IgD-negative memory B cell (primary cell): ENCODE results near the gene ZDHHC9. TPM values are rescaled to one million over a fixed set of nuclear protein-coding genes. Genes with fewer than 3 reads are reported as not detected.

Source experiments
- H3K27ac Mint-ChIP-seq, 3 donors: one replicate each; pipeline ENCODE4 v1.8.0; 2020 to 2022; ENCODE audit warnings: mild to moderate bottlenecking in 3 of 3, mixed read lengths in 3 of 3, moderate library complexity in 1 of 3
- H3K27me3 Mint-ChIP-seq: one replicate; pipeline ENCODE4 v1.8.0; 2021; ENCODE audit warnings: mixed read lengths
- H3K36me3 Mint-ChIP-seq: one replicate; pipeline ENCODE4 v1.8.0; 2020; ENCODE audit warnings: mild to moderate bottlenecking, mixed read lengths
- H3K4me1 Mint-ChIP-seq, 3 donors: one replicate each; pipeline ENCODE4 v1.8.0; 2020 to 2022; ENCODE audit warnings: mixed read lengths in 3 of 3, mild to moderate bottlenecking in 1 of 3
- H3K4me3 Mint-ChIP-seq, 4 donors: one replicate each; pipeline ENCODE4 v1.8.0; 2020 to 2022; ENCODE audit warnings: mild to moderate bottlenecking in 4 of 4, mixed read lengths in 4 of 4, moderate library complexity in 3 of 4
- H3K9me3 Mint-ChIP-seq, 3 donors: one replicate each; pipeline ENCODE4 v1.8.0; 2020 to 2021; ENCODE audit warnings: mixed read lengths in 3 of 3, mild to moderate bottlenecking in 1 of 3
- polyA plus RNA-seq: library from polyadenylated mRNA; unstranded; fragments of 300-500 nt; fragmentation: Illumina TruSeq; gene quantifications from one replicate; pipeline ENCODE4 v1.2.3, GENCODE V29; 2021

The ZDHHC9 gene
- polyA plus RNA-seq, 1 donor from 2014 or later, result 4.8 TPM

DNA sequence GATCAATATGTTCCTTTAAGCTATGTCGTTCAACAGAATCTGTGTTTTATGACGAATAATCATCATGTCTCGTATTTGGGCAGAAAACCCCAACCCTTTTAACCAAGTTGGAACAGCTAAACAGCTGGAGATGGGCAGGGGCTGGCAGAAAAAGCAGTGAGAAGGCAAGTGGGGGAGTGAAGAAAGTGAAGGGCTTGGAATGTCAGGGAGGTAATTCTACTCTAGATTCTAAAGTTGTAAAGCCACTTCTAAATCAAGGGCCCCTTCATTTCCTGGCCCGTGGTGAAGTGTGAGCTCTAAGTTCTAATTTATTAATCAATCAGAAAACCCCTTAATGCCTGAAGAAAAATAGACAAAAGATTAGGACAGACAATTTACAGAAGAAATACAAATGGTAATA lies 43.5 kb downstream of the ZDHHC9 start:
- Mint-ChIP-seq H3K27me3 (no peaks in the 10 kb centered on the region), H3K36me3 (peaks cover 7% of the 10 kb centered on the region), H3K4me1 (peaks cover 5% of the 10 kb centered on the region in 3 donors), H3K4me3 (no peak overlapping the region), H3K27ac (no peak overlapping the region), H3K9me3 (no peaks in the 10 kb centered on the region)

DNA sequence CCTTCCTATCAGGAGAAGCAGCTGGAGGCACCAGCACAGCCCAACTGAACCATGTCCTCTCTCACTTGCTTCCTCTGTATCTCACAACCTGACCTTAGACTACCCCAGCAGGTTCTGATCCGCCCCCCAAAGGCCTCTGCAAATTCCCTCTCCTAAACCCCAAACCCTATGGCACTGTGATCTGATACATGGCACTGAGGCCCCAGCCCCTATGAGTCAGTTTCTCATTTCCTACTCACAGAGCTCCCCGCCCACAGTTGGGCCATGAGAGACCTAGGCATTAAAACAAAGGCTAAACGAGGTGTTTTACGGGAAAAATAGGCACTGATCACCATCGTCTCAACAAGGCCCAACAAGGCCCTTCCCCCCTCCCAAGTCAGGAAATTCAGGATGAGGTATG lies 44.8 kb downstream of the ZDHHC9 start:
- peaks cover 7% of the 10 kb centered on the region for H3K36me3 Mint-ChIP-seq
- H3K27ac Mint-ChIP-seq, result peak overlapping the region in 1 of 3 donors; percentile 90
- H3K4me3 Mint-ChIP-seq, result no peak overlapping the region
- no peaks in the 10 kb centered on the region for H3K27me3 Mint-ChIP-seq
- H3K4me1 Mint-ChIP-seq, result peaks cover 0 to 5% (median 5%) of the 10 kb centered on the region in 3 donors
- H3K9me3 Mint-ChIP-seq, result no peaks in the 10 kb centered on the region

DNA sequence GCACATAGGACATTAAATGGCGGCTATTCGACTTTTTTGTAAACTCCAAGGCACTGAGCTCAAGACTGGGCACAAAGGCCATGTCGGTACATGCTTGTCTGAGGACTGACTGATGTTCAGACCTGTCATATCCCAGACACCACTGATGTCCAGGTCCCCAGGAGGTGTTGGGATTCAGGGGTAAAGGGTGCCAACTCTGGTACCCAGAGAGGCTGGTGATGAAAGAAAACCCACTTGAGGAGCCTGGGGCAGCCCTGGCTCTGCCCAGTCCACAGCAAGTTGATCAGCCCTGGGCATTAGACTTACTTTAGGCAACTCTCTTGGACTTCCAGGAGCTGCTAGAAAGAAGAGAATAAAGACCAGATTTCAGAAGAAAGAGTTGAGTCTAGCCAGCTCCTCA lies 45.2 kb downstream of the ZDHHC9 start:
- Mint-ChIP-seq H3K9me3 (no peaks in the 10 kb centered on the region), H3K36me3 (peaks cover 7% of the 10 kb centered on the region)

DNA sequence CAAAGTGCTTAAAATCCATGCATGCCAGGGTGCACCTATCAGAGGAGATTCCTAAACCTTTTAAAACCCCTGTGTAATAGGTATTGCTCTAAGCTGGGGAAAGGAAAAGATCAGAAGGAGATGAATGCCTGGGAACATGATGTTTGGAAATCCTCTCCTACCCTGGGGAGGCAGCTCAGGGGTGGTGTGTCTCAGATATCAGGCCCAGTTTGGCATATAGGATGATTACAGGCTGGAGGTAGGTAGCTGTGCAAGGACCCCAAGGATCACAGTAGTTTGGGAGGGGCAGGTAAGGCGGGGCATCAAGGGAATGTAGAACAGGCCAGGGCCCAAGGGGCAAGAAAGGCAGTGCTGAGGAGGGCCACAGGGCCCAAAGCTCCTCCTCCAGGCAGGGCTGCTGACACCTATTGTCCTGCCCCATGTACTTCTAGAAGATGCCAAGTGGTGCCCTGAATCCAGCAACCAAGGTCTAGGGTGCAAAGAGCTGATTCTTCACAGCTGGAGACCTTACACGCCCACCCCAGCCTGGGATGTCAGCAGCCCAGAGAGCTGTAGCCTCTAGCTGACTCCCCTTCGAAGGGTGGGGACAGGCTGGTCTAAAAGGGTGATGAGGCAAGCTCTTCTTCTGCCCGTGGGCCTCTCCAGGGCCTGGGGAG lies 46.3 kb downstream of the ZDHHC9 start:
- no peaks in the 10 kb centered on the region for H3K27me3 Mint-ChIP-seq
- H3K4me3 Mint-ChIP-seq, result no peak overlapping the region
- H3K36me3 Mint-ChIP-seq, result peaks cover 10% of the 10 kb centered on the region
- H3K4me1 Mint-ChIP-seq, result peaks cover 0 to 5% (median 2%) of the 10 kb centered on the region in 3 donors
- H3K27ac Mint-ChIP-seq, result peak overlapping the region in 1 of 3 donors; percentile 1
- H3K9me3 Mint-ChIP-seq, result no peaks in the 10 kb centered on the region

More for the DNA sequence above, 45.2 kb downstream of the ZDHHC9 start:
- H3K27me3 Mint-ChIP-seq, result no peaks in the 10 kb centered on the region
- H3K27ac Mint-ChIP-seq, result peak overlapping the region in 2 of 3 donors; percentile 10 to 90
- H3K4me3 Mint-ChIP-seq, result no peak overlapping the region
- H3K4me1 Mint-ChIP-seq, result peaks cover 0 to 5% (median 2%) of the 10 kb centered on the region in 3 donors

DNA sequence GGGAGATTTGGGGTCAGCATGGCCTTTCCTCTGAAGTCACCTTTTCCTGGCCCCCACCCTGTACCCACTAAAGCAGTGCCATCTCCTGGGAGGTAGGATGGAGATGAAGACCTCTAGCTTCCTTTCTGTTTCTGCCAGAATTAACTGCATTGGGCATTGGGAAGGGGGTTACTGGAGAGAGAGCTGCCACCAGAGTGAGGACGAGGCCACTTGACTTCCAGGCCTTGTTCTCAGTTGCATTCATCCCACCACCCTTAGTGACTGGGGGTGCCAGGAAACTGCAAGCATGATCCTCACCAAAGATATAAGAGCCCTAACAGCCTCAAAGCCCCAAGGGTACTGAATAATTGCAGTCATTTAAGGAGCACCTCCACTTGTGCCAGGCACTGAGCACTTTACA lies 48.1 kb downstream of the ZDHHC9 start:
- peak overlapping the region; percentile 50 to 69 (median 53) for H3K27ac Mint-ChIP-seq
- peaks cover 10% of the 10 kb centered on the region for H3K36me3 Mint-ChIP-seq
- H3K27me3 Mint-ChIP-seq, result no peaks in the 10 kb centered on the region
- H3K4me1 Mint-ChIP-seq, result peaks cover 0 to 5% (median 2%) of the 10 kb centered on the region in 3 donors
- H3K4me3 Mint-ChIP-seq, result no peak overlapping the region
- H3K9me3 Mint-ChIP-seq, result no peaks in the 10 kb centered on the region

DNA sequence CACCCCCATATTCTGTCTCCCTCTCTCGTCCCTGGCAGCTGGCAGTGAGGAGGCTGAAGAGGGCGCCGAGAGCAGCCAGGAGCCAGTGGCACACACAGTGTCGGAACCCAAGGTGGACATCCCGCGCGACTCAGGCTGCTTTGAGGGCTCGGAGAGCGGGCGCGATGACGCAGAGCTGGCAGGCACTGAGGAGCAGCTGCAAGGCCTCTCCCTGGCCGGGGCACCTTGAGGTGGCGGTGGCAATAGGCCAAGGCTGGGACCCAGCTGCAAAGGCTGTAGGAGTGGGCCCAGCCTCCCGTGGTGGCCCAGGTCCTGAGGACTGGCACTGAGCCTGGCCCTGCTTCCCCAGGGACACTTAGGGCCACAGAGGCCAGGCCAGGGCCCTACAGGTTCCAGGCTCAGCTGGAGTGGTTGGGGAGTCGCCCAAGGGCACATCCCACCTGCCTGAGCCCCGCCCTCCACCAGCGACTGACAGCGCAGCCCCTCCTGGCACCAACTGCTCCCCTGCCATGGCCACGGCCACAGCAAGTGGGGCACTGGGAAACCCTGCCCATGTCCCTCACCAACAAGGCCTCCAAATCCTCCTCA lies 50.0 kb downstream of the ZDHHC9 start:
- Mint-ChIP-seq H3K27ac (no peak overlapping the region), H3K4me1 (peaks cover 0 to 2% (median 2%) of the 10 kb centered on the region in 3 donors), H3K36me3 (peaks cover 6% of the 10 kb centered on the region), H3K4me3 (no peak overlapping the region), H3K9me3 (no peaks in the 10 kb centered on the region), H3K27me3 (no peaks in the 10 kb centered on the region)

DNA sequence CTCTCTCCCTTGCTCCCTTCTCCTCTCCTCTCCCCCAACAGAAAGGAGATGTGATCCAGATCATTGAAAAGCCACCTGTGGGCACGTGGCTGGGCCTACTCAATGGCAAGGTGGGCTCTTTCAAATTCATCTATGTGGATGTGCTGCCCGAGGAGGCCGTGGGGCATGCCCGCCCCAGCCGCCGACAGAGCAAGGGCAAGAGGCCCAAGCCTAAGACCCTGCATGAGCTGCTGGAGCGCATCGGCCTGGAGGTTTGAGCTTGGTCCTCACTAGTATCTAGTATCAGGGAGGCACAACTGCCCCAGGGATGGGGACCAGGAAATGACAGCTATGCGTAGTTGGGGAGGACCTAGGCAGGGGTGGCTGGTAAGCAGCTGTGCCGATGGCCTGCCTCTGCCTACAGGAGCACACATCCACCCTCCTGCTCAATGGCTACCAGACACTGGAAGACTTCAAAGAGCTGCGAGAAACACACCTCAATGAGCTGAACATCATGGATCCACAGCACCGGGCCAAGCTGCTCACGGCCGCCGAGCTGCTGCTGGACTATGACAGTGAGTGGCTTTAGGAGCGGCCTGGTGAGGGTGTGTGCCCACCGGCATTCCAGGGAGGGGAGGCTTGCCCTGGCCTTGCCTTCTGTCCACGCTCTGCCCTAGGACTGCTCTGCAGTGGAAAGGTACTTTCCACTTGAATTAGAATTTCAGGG lies 50.9 kb downstream of the ZDHHC9 start:
- H3K27me3 Mint-ChIP-seq, result no peaks in the 10 kb centered on the region
- H3K4me3 Mint-ChIP-seq, result peak overlapping the region in 1 of 4 donors; percentile 73
- H3K4me1 Mint-ChIP-seq, result peaks cover 0 to 4% (median 4%) of the 10 kb centered on the region in 3 donors
- peaks cover 7% of the 10 kb centered on the region for H3K36me3 Mint-ChIP-seq
- H3K27ac Mint-ChIP-seq, result peak overlapping the region in 2 of 3 donors; percentile 31 to 51
- no peaks in the 10 kb centered on the region for H3K9me3 Mint-ChIP-seq

DNA sequence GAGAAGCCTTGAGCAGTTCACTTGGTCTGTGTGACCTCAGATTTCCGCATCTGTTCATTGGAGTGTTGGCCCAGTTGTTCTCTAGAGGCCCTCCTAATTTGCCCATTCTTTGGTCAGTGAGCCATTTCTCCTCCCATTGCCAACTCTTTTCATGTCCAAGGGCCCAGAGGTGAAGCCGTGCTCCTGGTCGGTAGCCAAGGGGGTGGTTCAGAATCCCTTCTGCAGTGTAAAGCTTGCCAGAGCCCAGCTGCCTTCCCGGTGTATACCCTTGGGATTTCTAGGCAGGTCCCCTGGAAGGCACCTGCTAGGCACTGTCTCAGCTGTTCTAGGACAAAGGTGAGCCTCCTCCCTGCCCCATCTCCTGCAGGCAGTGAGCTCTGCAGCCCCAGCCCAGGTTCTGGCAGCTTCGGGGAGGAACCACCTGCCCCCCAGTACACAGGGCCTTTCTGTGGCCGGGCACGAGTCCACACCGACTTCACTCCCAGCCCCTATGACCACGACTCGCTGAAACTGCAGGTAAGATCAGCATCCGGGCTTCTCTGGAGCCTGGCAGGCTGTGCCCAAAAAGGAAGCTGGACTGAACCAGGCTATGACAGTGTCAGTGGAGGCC lies 51.6 kb downstream of the ZDHHC9 start:
- no peaks in the 10 kb centered on the region for H3K27me3 Mint-ChIP-seq
- H3K4me3 Mint-ChIP-seq, result no peak overlapping the region
- peak overlapping the region in 1 of 3 donors; percentile 31 for H3K27ac Mint-ChIP-seq
- no peaks in the 10 kb centered on the region for H3K9me3 Mint-ChIP-seq
- H3K36me3 Mint-ChIP-seq, result peaks cover 10% of the 10 kb centered on the region
- peaks cover 0 to 10% (median 10%) of the 10 kb centered on the region in 3 donors for H3K4me1 Mint-ChIP-seq

DNA sequence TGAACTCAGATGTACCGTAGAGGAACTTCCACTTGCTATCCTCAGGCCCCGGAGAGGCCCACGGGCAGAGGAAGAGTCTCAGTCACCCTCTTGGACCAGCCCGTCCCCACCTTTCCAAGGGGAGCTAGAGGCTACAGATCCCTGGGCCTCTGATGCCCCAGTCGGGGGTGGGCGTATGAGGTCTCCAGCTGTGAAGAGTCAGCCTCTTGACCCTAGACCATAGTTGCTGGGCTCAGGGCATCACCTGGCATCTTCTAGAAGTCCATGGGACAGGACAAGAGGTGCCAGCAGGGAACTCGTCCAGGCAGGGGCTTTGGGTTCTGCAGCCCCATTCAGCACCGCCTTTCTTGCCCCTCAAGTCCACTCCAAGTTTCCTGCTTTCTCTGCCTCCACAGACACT lies 52.4 kb downstream of the ZDHHC9 start:
- Mint-ChIP-seq H3K9me3 (no peaks in the 10 kb centered on the region), H3K27ac (peak overlapping the region in 1 of 3 donors; percentile 31), H3K36me3 (peaks cover 10% of the 10 kb centered on the region), H3K27me3 (no peaks in the 10 kb centered on the region), H3K4me3 (peak overlapping the region in 1 of 4 donors; percentile 55), H3K4me1 (peaks cover 3 to 15% (median 15%) of the 10 kb centered on the region in 3 donors)

DNA sequence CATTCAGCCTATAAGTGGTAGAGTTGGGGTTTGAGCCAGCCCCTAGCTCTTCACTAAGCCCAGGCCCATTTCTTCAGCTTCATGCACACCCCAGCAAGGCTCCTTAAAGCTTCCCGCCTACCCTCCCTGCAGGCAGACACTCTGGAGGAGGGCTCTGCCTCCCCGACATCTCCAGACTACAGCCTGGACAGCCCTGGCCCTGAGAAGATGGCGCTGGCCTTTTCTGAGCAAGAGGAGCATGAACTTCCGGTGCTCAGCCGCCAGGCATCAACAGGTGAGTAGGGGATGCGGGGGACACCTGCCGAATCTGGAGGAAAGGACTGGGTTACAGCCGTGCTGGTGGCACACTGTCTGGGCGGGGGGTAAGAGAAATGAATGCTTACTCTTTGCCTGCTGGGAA lies 52.9 kb downstream of the ZDHHC9 start:
- H3K9me3 Mint-ChIP-seq, result no peaks in the 10 kb centered on the region
- H3K27me3 Mint-ChIP-seq, result peaks cover under 1% of the 10 kb centered on the region
- H3K4me3 Mint-ChIP-seq, result no peak overlapping the region
- peaks cover 8% of the 10 kb centered on the region for H3K36me3 Mint-ChIP-seq
- H3K27ac Mint-ChIP-seq, result peak overlapping the region in 1 of 3 donors; percentile 31
- H3K4me1 Mint-ChIP-seq, result peaks cover 7 to 20% (median 20%) of the 10 kb centered on the region in 3 donors

DNA sequence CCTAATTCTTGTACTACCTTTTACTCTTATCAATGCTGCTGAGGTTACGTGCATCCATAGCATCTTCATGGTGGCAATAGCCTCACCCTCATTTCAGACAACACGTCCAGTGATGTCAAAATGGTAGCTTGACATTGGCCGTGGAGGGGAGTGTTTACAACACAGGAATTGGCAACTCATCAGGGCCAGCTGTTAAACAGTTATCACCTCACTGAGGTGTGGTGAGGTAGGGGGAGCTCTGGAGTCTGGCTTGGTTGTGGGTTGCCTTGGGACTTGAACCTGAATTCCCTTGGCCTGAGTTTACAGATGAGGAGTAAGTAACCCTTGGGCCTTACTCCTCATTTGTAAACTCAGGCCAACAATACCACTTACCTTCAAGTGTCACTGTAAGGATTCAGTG lies 53.5 kb downstream of the ZDHHC9 start:
- Mint-ChIP-seq H3K4me1 (peaks cover 7 to 27% (median 25%) of the 10 kb centered on the region in 3 donors), H3K9me3 (no peaks in the 10 kb centered on the region), H3K27ac (peak overlapping the region in 1 of 3 donors; percentile 86), H3K36me3 (peaks cover 8% of the 10 kb centered on the region), H3K4me3 (peak overlapping the region in 2 of 4 donors; percentile 25 to 55), H3K27me3 (peaks cover 2% of the 10 kb centered on the region)

DNA sequence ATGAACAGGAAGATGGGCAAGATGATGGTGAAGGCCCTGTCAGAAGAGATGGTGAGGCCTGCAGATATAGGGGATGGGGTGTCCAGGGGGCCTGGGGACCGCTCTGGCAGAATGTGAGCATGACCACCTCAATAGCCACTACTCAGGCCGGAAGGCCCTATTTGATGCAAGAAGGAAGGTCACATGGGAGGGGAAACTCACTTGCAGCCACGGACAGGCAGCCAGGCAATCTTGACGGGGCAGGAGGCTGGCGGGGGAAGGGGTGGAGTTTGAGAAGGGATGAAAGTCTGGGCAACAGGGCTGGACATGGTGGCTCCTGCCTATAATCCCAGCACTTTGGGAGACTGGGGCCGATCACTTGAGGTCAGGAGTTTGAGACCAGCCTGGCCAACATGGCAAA lies 55.2 kb downstream of the ZDHHC9 start:
- H3K36me3 Mint-ChIP-seq, result peaks cover 8% of the 10 kb centered on the region
- peaks cover 11 to 41% (median 38%) of the 10 kb centered on the region in 3 donors for H3K4me1 Mint-ChIP-seq
- peaks cover 2% of the 10 kb centered on the region for H3K27me3 Mint-ChIP-seq
- H3K27ac Mint-ChIP-seq, result peak overlapping the region in 1 of 3 donors; percentile 40
- peak overlapping the region in 2 of 4 donors; percentile 9 to 76 for H3K4me3 Mint-ChIP-seq
- no peaks in the 10 kb centered on the region for H3K9me3 Mint-ChIP-seq

DNA sequence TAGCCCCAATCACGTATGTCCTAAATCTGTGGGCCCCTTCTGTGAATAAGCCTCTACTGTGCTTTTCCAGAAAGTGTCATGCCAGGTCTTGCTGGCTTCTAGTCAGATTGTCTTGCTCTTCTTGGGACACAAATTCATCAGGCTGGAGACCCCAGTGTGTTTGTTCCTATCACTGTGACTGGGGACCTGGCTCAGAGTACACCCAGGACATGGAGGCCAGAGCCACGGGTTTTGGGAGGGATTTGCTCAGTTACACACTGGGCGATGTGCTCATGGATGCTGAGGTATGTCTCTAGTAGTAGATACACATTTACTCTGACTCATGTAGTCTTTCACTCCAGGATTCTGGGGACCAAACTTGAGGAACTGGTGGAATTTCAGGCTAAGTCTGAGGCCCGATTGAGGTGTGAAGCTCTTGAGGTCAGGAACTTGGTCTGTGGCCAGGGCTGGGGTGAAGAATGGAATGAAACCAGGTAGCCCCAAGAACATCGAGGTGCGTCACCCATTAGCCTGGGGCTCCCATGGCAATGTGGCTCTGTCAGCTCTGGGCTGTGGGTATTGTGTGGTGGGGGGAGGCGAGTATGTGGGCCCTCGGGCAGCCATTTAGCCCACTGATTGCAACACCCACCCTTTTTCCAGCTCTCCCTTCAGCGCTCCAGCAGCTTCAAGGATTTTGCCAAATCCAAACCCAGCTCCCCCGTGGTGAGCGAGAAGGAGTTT lies 56.2 kb downstream of the ZDHHC9 start:
- H3K27ac Mint-ChIP-seq, result peak overlapping the region; percentile 34 to 87 (median 80)
- H3K36me3 Mint-ChIP-seq, result peaks cover 6% of the 10 kb centered on the region

DNA sequence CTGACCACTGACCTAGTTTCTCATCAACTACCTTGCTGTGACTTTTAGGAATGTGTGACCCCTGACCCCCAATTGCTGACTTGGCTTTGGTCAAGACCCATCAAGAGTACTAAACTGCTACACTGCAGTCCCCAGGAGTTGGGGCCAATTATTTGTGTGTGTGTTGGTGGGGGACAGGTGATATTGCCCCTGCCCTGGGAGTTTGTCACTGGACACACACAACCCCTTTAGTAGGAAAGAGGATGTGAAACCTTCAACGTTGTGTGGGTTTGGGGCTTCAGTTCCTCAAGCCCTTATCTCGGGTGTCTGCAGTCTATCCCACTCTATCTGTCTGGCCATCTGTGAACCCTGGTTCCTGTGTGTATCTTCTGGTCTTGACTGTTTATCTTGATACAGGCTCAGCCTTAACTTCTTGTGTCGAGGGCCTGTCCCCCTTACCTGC lies 57.5 kb downstream of the ZDHHC9 start:
- Mint-ChIP-seq H3K27ac (peak overlapping the region; percentile 80 to 87 (median 87)), H3K36me3 (peaks cover 6% of the 10 kb centered on the region), H3K4me1 (peaks cover 22 to 60% (median 51%) of the 10 kb centered on the region in 3 donors), H3K27me3 (peaks cover 2% of the 10 kb centered on the region), H3K4me3 (peak overlapping the region; percentile 77 to 93 (median 84)), H3K9me3 (no peaks in the 10 kb centered on the region)

More for the DNA sequence above, 56.2 kb downstream of the ZDHHC9 start:
- Mint-ChIP-seq H3K9me3 (no peaks in the 10 kb centered on the region), H3K4me1 (peaks cover 18 to 51% (median 45%) of the 10 kb centered on the region in 3 donors), H3K27me3 (peaks cover 2% of the 10 kb centered on the region), H3K4me3 (peak overlapping the region in 3 of 4 donors; percentile 60 to 83 (median 65))
